Kidney (tissue), 14 donors: ENCODE measurements around the gene ZNF280B. TPM values are rescaled to one million over a fixed set of nuclear protein-coding genes. Genes with fewer than 3 reads are reported as not detected.
"Not testable (repeated sequence)": the region's sequence is repeated elsewhere in the genome, so short reads cannot be mapped to it uniquely, and the experiment has no call there.

ENCODE experiments used
- DNase-seq, 5 donors: peaks; one replicate each; pipeline ENCODE4 v3.0.0-alpha.2; 2013 to 2020
- FAIRE-seq: peaks from 2 replicates; lab custom pipeline; 2012; peaks lifted over from hg19 to GRCh38; lab: Jason Lieb, UNC
- H3K27ac ChIP-seq, 2 donors: one replicate each; pipeline ENCODE4 v1.7.0; 2013; ENCODE audit warnings: low read depth in 2 of 2, low read length in 2 of 2, inconsistent platforms in 1 of 2
- H3K27me3 ChIP-seq: one replicate; pipeline ENCODE4 v1.7.1; 2013; ENCODE audit warnings: low read length, inconsistent platforms; ENCODE audit not compliant: control insufficient read depth, insufficient read depth
- H3K36me3 ChIP-seq, 3 donors: one replicate each; pipeline versions ENCODE4 v1.7.0 to v1.7.1; 2013; ENCODE audit warnings: low read length in 3 of 3, control low read depth in 1 of 3, inconsistent platforms in 1 of 3; ENCODE audit not compliant: insufficient read depth in 3 of 3, control insufficient read depth in 2 of 3
- H3K4me1 ChIP-seq, 3 donors: one replicate each; pipeline versions ENCODE4 v1.7.0 to v1.7.1; 2013; ENCODE audit warnings: low read length in 3 of 3, inconsistent platforms in 1 of 3, low read depth in 1 of 3; ENCODE audit not compliant: control insufficient read depth in 2 of 3, insufficient read depth in 2 of 3
- H3K4me3 ChIP-seq, 3 donors: one replicate each; pipeline versions ENCODE4 v1.7.0 to v1.8.1; 2013; ENCODE audit warnings: low read length in 3 of 3, control low read depth in 1 of 3, inconsistent platforms in 1 of 3
- H3K9ac ChIP-seq, 3 donors: one replicate each; pipeline versions ENCODE4 v1.7.0 to v1.7.1; 2013; ENCODE audit warnings: low read length in 3 of 3, control low read depth in 1 of 3, inconsistent platforms in 1 of 3
- H3K9me3 ChIP-seq, 3 donors: one replicate each; pipeline versions ENCODE4 v1.7.0 to v1.7.1; 2013; ENCODE audit warnings: low read length in 3 of 3, control low read depth in 1 of 3, inconsistent platforms in 1 of 3; ENCODE audit not compliant: control insufficient read depth in 2 of 3, insufficient read depth in 1 of 3
- CTCF ChIP-seq: IDR thresholded peaks from 3 replicates; pipeline ENCODE4 v1.5.1; 2012; ENCODE audit warnings: mild to moderate bottlenecking, moderate library complexity, borderline replicate concordance; ENCODE audit not compliant: insufficient read depth; ENCODE audit errors: extremely low read depth
- intact Hi-C: fragments of 100-400 bp; cut with DNase I; formaldehyde crosslinking; loops from one replicate; pipeline ENCODE4 v1.11.1; 2022
- polyA plus RNA-seq: library from polyadenylated mRNA; stranded (reverse); fragments of 350-450 nt; fragmentation: Illumina TruSeq; extraction: RNeasy Lipid Tissue Mini Kit (QIAGEN cat#74804); gene quantifications from one replicate; pipeline ENCODE4 v1.2.3, GENCODE V29; 2014; ENCODE audit warnings: low read depth, low replicate concordance; ENCODE audit not compliant: insufficient read depth
- total RNA-seq: library from RNA; stranded (reverse); fragmentation: NEBNext Ultra II Directional; extraction: Animal tissue kit (Norgen Biotek cat#: 25700); gene quantifications from one replicate; pipeline ENCODE4 v1.2.1, GENCODE V29; 2021
- donor health status: control.
- donor health status: control.
- donor health status: control.
- donor health status: control.
- donor health status: control.
- donor health status: DM: yes; HTN: yes; CAD: no.
- donor health status: Normal renal cell carcinoma (clear cell type).

Gene ZNF280B
- total and polyA plus RNA-seq, 2 donors from 2014 or later, result 0.26 to 1.0 TPM

GRCh38 chr22:22479116-22479515, 29.4 kb downstream of the ZNF280B start:
- Histone ChIP-seq H3K9me3 (no peaks in the 10 kb centered on the region), H3K36me3 (no peaks in the 10 kb centered on the region), H3K27me3 (no peaks in the 10 kb centered on the region), H3K9ac (no peak overlapping the region), H3K27ac (no peak overlapping the region), H3K4me1 (no peaks in the 10 kb centered on the region), H3K4me3 (no peak overlapping the region)
- DNase-seq (no peak), FAIRE-seq (no peak)
- no peak for TF ChIP-seq CTCF
- intact Hi-C loops, result no loop called here

GRCh38 chr22:22478470-22478869, 30.1 kb downstream of the ZNF280B start:
- H3K9me3 ChIP-seq, result no peaks in the 10 kb centered on the region
- H3K27ac ChIP-seq, result no peak overlapping the region
- H3K36me3 ChIP-seq, result no peaks in the 10 kb centered on the region
- no peaks in the 10 kb centered on the region for H3K4me1 ChIP-seq
- H3K27me3 ChIP-seq, result no peaks in the 10 kb centered on the region
- DNase-seq, result no peak
- no peak overlapping the region for H3K9ac ChIP-seq
- no peak overlapping the region for H3K4me3 ChIP-seq
- no peak for FAIRE-seq
- intact Hi-C loops, result no loop called here
- TF ChIP-seq CTCF, result no peak

- no peak overlapping the region for H3K4me3 ChIP-seq
- no peaks in the 10 kb centered on the region for H3K4me1 ChIP-seq
- FAIRE-seq (no peak), DNase-seq (no peak)
- no peaks in the 10 kb centered on the region for H3K36me3 ChIP-seq
- TF ChIP-seq CTCF, result no peak
- intact Hi-C loops, result no loop called here
- no peak overlapping the region for H3K27ac ChIP-seq
- no peak overlapping the region for H3K9ac ChIP-seq
- no peaks in the 10 kb centered on the region for H3K27me3 ChIP-seq
- H3K9me3 ChIP-seq, result no peaks in the 10 kb centered on the region
These were observed 33.8 kb downstream of the ZNF280B start for GRCh38 chr22:22474733-22475132.

- intact Hi-C loops, H3K4me1 ChIP-seq, DNase-seq, H3K9ac ChIP-seq, H3K9me3 ChIP-seq, H3K27ac ChIP-seq, H3K27me3 ChIP-seq, H3K36me3 ChIP-seq, FAIRE-seq, H3K4me3 ChIP-seq: not testable (repeated sequence)
These were observed 37.4 kb downstream of the ZNF280B start for GRCh38 chr22:22471104-22471503.
